Left lung (tissue), 10 donors: ENCODE measurements around the gene IFRD2. TPM values are rescaled to one million over a fixed set of nuclear protein-coding genes. Genes with fewer than 3 reads are reported as not detected.

Source experiments
- ATAC-seq: fragments of 200-7000 bp; cut with Tn5 transposase; one replicate; pipeline ENCODE4 v1.9.1; 2020; ENCODE audit warnings: moderate library complexity
- DNase-seq, 4 donors: peaks; one replicate each; pipeline ENCODE4 v3.0.0-alpha.2; 2013 to 2020
- H3K27ac ChIP-seq, 2 donors: fragments of 200-600 bp; sonication (generic) in 1 of 2; one replicate each; pipeline versions ENCODE4 v1.5.0 to v1.8.0; 2020 to 2021
- H3K27me3 ChIP-seq, 2 donors: fragments of 200-600 bp; sonication (generic) in 1 of 2; one replicate each; pipeline versions ENCODE4 v1.5.0 to v1.8.0; 2020 to 2021
- H3K36me3 ChIP-seq, 2 donors: fragments of 200-600 bp; sonication (generic) in 1 of 2; one replicate each; pipeline versions ENCODE4 v1.5.0 to v1.8.0; 2020 to 2021
- H3K4me1 ChIP-seq, 2 donors: fragments of 200-600 bp; one replicate each; pipeline ENCODE4 v1.8.0; 2021
- H3K4me3 ChIP-seq, 2 donors: fragments of 200-600 bp; sonication (generic) in 1 of 2; one replicate each; pipeline versions ENCODE4 v1.5.0 to v1.8.0; 2020 to 2021; ENCODE audit warnings: mild to moderate bottlenecking in 1 of 2
- H3K9me3 ChIP-seq, 2 donors: fragments of 200-600 bp; sonication (generic) in 1 of 2; one replicate each; pipeline versions ENCODE4 v1.5.0 to v1.8.0; 2020 to 2021
- CTCF ChIP-seq, 2 donors: fragments of 200-600 bp; sonication (generic) in 1 of 2; IDR thresholded peaks; one replicate each; pipeline versions ENCODE4 v1.5.0 to v1.8.0; 2021; ENCODE audit warnings: antibody characterized with exemption in 2 of 2
- intact Hi-C, 2 donors: fragments of 100-400 bp; cut with DNase I; formaldehyde crosslinking; loops; one replicate each; pipeline versions ENCODE4 v1.11.2 to v1.14.2; 2022
- polyA plus RNA-seq, 6 donors: library from polyadenylated mRNA; unstranded; fragments of 120-200 nt; gene quantifications; one replicate each; pipeline ENCODE4 v1.2.1, GENCODE V29; 2013; ENCODE audit not compliant: insufficient read length in 6 of 6
- total RNA-seq, 2 donors: library from RNA; stranded (reverse); fragmentation: NEBNext Ultra II Directional; extraction: Animal tissue kit (Norgen Biotek cat#: 25700); gene quantifications; one replicate each; pipeline ENCODE4 v1.2.1, GENCODE V29; 2021
- donor health status: DM: no; HTN: yes; CAD: no.
- donor health status: DM: no; HTN: no; CAD: no.

IFRD2 gene
- total and polyA plus RNA-seq, 8 donors = 29.6 to 104 (median 38.5) TPM

GRCh38 chr3:50324351-50325112 lies 32.3 kb upstream of the IFRD2 start:
- peaks cover 0 to 27% of the 10 kb centered on the region in 2 donors for H3K36me3 ChIP-seq
- H3K27ac ChIP-seq = peak overlapping the region; percentile 90 to 93
- H3K27me3 ChIP-seq = no peaks in the 10 kb centered on the region
- peaks cover 25 to 78% of the 10 kb centered on the region in 2 donors for H3K4me1 ChIP-seq
- peak overlapping the region in 1 of 2 donors; percentile 91 for H3K4me3 ChIP-seq
- intact Hi-C loops = no loop called here
- peak in 2 of 4 donors; percentile 69 to 90 for DNase-seq
- peak; percentile 77 to 91 for TF ChIP-seq CTCF (IDR thresholded peaks at IDR 0.05)
- ATAC-seq = peak; percentile 4
- no peaks in the 10 kb centered on the region for H3K9me3 ChIP-seq

DNA sequence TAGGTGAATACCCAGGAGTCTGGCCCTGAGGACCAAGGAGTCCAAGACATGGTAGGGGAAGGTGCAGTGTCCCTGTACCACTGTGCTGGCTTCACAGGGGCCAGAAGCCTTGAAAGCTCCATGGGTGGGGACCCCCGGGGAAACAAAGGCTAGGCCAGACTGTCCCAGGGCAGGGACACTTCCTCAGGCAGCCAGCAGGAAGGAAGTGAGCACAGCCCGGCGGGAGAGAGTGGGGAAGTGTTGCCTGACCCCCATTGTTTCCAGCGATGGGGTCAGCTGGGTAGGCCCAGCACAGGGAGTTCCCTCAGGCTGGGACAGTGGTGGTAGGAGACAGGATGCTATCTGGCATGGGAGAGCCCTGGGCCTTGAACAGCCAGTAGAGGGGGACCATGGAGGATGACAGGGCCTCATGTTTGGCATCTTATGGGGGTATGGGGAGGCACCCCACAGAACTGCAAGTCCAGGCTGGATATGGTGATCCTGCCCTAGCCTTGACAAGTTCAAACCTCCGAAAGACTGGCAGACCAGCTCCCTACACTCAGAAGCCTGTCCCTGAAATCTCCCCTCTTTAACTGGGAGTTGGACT lies 31.5 kb upstream of the IFRD2 start:
- no peaks in the 10 kb centered on the region for H3K27me3 ChIP-seq
- TF ChIP-seq CTCF (IDR thresholded peaks at IDR 0.05) = peak in 1 of 2 donors; percentile 17
- H3K4me3 ChIP-seq = peak overlapping the region in 1 of 2 donors; percentile 91
- DNase-seq (peak in 1 of 4 donors; percentile 39), ATAC-seq (no peak)
- H3K27ac ChIP-seq = peak overlapping the region; percentile 90 to 93
- intact Hi-C loops = no loop called here
- H3K4me1 ChIP-seq = peaks cover 33 to 84% of the 10 kb centered on the region in 2 donors
- H3K9me3 ChIP-seq = no peaks in the 10 kb centered on the region
- H3K36me3 ChIP-seq = peaks cover 0 to 30% of the 10 kb centered on the region in 2 donors

GRCh38 chr3:50323092-50323600 lies 30.9 kb upstream of the IFRD2 start:
- ATAC-seq (no peak), DNase-seq (peak in 1 of 4 donors; percentile 58)
- intact Hi-C loops = no loop called here
- Histone ChIP-seq H3K4me1 (peaks cover 39 to 84% of the 10 kb centered on the region in 2 donors), H3K27me3 (no peaks in the 10 kb centered on the region), H3K9me3 (no peaks in the 10 kb centered on the region), H3K4me3 (peak overlapping the region in 1 of 2 donors; percentile 91), H3K27ac (peak overlapping the region; percentile 90 to 93), H3K36me3 (peaks cover 0 to 36% of the 10 kb centered on the region in 2 donors)
- TF ChIP-seq CTCF (IDR thresholded peaks at IDR 0.05) = no peak

- Histone ChIP-seq H3K4me3 (peak within 1 kb of the TSS; percentile 76 to 91), H3K4me1 (peaks cover 44 to 89% of the 10 kb centered on the region in 2 donors), H3K9me3 (no peaks in the 10 kb centered on the region), H3K36me3 (peaks cover 0 to 42% of the 10 kb centered on the region in 2 donors), H3K27me3 (no peaks in the 10 kb centered on the region), H3K27ac (peak within 1 kb of the TSS; percentile 90 to 93)
- ATAC-seq = peak; percentile 2
- intact Hi-C loops = no loop called here
- no peak for TF ChIP-seq CTCF (IDR thresholded peaks at IDR 0.05)
- peak in 2 of 4 donors; percentile 56 to 67 for DNase-seq
Measured at GRCh38 chr3:50322386-50323091, 30.3 kb upstream of the IFRD2 start, which contains the start of gene HYAL2. Gene HYAL2, minus strand, starts transcription at chr3:50322745. Its CDS starts 2,256 bp downstream, at chr3:50320489.
